Osteocyte (in vitro differentiated cells): ENCODE measurements around the gene ART4. TPM values are rescaled to one million over a fixed set of nuclear protein-coding genes. Genes with fewer than 3 reads are reported as not detected.

Experiments
- DNase-seq: peaks from one replicate; pipeline ENCODE4 v3.0.0; 2021; ENCODE audit warnings: mixed read lengths; ENCODE audit not compliant: unreplicated experiment; ENCODE audit errors: extremely low spot score
- H3K27ac Mint-ChIP-seq: one replicate; pipeline ENCODE4 v1.8.0; 2021; ENCODE audit warnings: mild to moderate bottlenecking, mixed read lengths; ENCODE audit not compliant: unreplicated experiment
- H3K27me3 Mint-ChIP-seq: one replicate; pipeline ENCODE4 v1.8.0; 2021; ENCODE audit warnings: mixed read lengths; ENCODE audit not compliant: unreplicated experiment
- H3K36me3 Mint-ChIP-seq: one replicate; pipeline ENCODE4 v1.8.0; 2021; ENCODE audit warnings: mixed read lengths; ENCODE audit not compliant: unreplicated experiment
- H3K4me1 Mint-ChIP-seq: one replicate; pipeline ENCODE4 v1.8.0; 2021; ENCODE audit warnings: mixed read lengths; ENCODE audit not compliant: unreplicated experiment
- H3K4me3 Mint-ChIP-seq: one replicate; pipeline ENCODE4 v1.8.0; 2021; ENCODE audit warnings: mild to moderate bottlenecking, moderate library complexity, mixed read lengths; ENCODE audit not compliant: unreplicated experiment
- H3K9me3 Mint-ChIP-seq: one replicate; pipeline ENCODE4 v1.8.0; 2021; ENCODE audit warnings: mixed read lengths; ENCODE audit not compliant: unreplicated experiment
- total RNA-seq: library from RNA; stranded (reverse); gene quantifications from 2 replicates; pipeline ENCODE4 v1.2.1, GENCODE V29; 2021
- TF ChIP-seq, protein P1 (sequence below): fragments of 200-600 bp; sonication (generic); IDR thresholded peaks from 2 replicates; pipeline ENCODE4 v1.5.0; 2021; ENCODE audit warnings: antibody characterized with exemption, mild to moderate bottlenecking, moderate library complexity

The ART4 gene
- total RNA-seq, 1 donor from 2014 or later, result not detected

- Mint-ChIP-seq H3K4me3 (no peak overlapping the region), H3K36me3 (peaks cover 1% of the 10 kb centered on the region), H3K27ac (no peak overlapping the region), H3K9me3 (peaks cover 13% of the 10 kb centered on the region), H3K27me3 (no peaks in the 10 kb centered on the region), H3K4me1 (peaks cover 56% of the 10 kb centered on the region)
- TF ChIP-seq, protein P1, sequence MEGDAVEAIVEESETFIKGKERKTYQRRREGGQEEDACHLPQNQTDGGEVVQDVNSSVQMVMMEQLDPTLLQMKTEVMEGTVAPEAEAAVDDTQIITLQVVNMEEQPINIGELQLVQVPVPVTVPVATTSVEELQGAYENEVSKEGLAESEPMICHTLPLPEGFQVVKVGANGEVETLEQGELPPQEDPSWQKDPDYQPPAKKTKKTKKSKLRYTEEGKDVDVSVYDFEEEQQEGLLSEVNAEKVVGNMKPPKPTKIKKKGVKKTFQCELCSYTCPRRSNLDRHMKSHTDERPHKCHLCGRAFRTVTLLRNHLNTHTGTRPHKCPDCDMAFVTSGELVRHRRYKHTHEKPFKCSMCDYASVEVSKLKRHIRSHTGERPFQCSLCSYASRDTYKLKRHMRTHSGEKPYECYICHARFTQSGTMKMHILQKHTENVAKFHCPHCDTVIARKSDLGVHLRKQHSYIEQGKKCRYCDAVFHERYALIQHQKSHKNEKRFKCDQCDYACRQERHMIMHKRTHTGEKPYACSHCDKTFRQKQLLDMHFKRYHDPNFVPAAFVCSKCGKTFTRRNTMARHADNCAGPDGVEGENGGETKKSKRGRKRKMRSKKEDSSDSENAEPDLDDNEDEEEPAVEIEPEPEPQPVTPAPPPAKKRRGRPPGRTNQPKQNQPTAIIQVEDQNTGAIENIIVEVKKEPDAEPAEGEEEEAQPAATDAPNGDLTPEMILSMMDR, result no peak
- no peak for DNase-seq
Observed at GRCh38 chr12:14839262-14839661, 4.1 kb downstream of the ART4 start.

- Mint-ChIP-seq H3K27ac (peak overlapping the region; percentile 67), H3K36me3 (peaks cover 1% of the 10 kb centered on the region), H3K9me3 (peaks cover 13% of the 10 kb centered on the region), H3K27me3 (no peaks in the 10 kb centered on the region), H3K4me3 (no peak overlapping the region), H3K4me1 (peaks cover 41% of the 10 kb centered on the region)
- no peak for DNase-seq
- TF ChIP-seq, protein P1, result no peak
Observed at GRCh38 chr12:14836336-14837210, 6.8 kb downstream of the ART4 start.

DNA sequence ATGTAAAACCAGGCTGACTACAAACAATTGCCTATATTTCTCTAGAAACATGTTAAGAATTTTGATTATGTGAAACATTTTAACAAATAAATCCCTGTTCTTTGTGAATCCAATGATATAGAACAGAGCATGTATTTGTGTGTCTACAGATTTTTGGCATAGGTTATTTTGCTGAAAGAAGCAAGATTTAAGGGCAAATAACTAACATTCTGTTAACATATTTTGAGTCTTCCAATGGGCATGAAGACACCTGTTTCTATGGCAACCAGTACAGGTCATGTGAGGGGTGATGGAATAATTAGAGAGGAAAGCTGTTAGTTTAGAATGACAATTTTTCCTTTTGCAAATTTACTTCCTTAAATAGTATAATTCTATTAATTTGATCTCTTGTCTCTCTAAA is 8.8 kb downstream of the ART4 start:
- Mint-ChIP-seq H3K4me3 (no peak overlapping the region), H3K27me3 (no peaks in the 10 kb centered on the region), H3K9me3 (peaks cover 6% of the 10 kb centered on the region), H3K4me1 (peaks cover 35% of the 10 kb centered on the region), H3K36me3 (no peaks in the 10 kb centered on the region), H3K27ac (peak overlapping the region; percentile 72)
- TF ChIP-seq, protein P1, result no peak
- no peak for DNase-seq

DNA sequence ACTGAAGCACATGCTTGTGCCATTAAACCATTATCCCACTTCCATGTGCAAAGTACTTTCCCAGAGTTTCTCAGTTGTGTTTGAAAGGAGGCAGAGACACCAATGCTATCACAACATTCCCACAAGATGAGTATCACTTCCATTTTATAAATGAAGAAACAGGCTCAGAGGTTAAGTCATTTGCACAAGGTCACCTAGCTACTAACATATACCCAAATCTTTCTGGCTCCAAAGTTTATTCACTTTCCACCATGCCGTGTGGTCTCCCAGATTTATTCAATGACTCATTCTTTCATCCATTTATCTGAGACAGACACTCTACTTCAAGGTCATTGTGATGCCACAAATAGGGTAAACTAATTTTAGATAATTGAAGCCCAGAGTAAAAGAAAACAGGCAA is 9.4 kb downstream of the ART4 start:
- TF ChIP-seq, protein P1, result no peak
- H3K36me3 Mint-ChIP-seq, result no peaks in the 10 kb centered on the region
- peak overlapping the region; percentile 19 for H3K27ac Mint-ChIP-seq
- peaks cover under 1% of the 10 kb centered on the region for H3K9me3 Mint-ChIP-seq
- no peak overlapping the region for H3K4me3 Mint-ChIP-seq
- H3K27me3 Mint-ChIP-seq, result no peaks in the 10 kb centered on the region
- DNase-seq, result no peak
- H3K4me1 Mint-ChIP-seq, result peaks cover 35% of the 10 kb centered on the region

DNA sequence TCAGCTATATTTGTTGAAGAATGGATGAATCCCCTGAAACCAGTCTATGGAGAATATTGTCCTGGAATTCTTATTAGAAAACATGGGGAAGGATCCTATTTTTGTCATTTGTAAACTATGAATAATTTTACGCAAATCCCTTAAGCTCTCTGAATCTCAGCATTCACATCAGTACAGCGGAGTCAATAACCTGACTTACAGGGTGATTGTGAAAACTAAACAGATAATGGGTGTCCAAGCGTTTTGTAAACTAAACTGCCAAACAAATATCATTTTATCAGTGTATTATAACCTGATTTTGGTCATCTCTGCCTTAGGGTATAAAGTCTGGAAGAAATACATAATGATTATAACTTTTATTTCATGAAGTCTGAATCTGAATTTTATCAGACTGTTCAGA is 10.0 kb downstream of the ART4 start:
- peaks cover 35% of the 10 kb centered on the region for H3K4me1 Mint-ChIP-seq
- no peak for DNase-seq
- no peaks in the 10 kb centered on the region for H3K36me3 Mint-ChIP-seq
- no peaks in the 10 kb centered on the region for H3K9me3 Mint-ChIP-seq
- H3K27me3 Mint-ChIP-seq, result no peaks in the 10 kb centered on the region
- H3K27ac Mint-ChIP-seq, result no peak overlapping the region
- no peak overlapping the region for H3K4me3 Mint-ChIP-seq
- TF ChIP-seq, protein P1, result no peak
